Measurements from ENCODE around the gene DNASE1L3. TPM values are rescaled to one million over a fixed set of nuclear protein-coding genes. Genes with fewer than 3 reads are reported as not detected.
A peak's percentile ranks its signal among the peaks of the same experiment; 100 is the strongest.

Gene DNASE1L3
- total and polyA plus RNA-seq, 2 experiments from 2014 or later, result not detected

- Histone ChIP-seq H3F3A (ENCODE audit: insufficient read depth) (no peaks in the 10 kb centered on the region), H4K20me1 (ENCODE audit: insufficient read depth) (no peaks in the 10 kb centered on the region), H3K79me2 (ENCODE audit: insufficient read depth) (peaks cover 5% of the 10 kb centered on the region; the same call in 1 of the 2 replicates), H3K36me3 (ENCODE audit: low read depth) (no peaks in the 10 kb centered on the region), H3K9me2 (ENCODE audit: insufficient read depth) (no peaks in the 10 kb centered on the region), H3K4me2 (ENCODE audit: unreplicated experiment) (no peak overlapping the region), H3K4me3 (no peak overlapping the region), H2AFZ (no peak overlapping the region), H3K27me3 (replicated peaks; ENCODE audit: insufficient read depth) (no peaks in the 10 kb centered on the region), H3K9ac (no peak overlapping the region), H3K4me1 (ENCODE audit: insufficient read depth) (no peaks in the 10 kb centered on the region), H3K27ac (no peak overlapping the region), H3K9me3 (ENCODE audit: low read depth) (no peaks in the 10 kb centered on the region)
- in situ Hi-C loops (cut with MboI), result no loop called here
- WGBS, 2 experiments (ENCODE audit: low coverage in 1 of 2, low lambda C conversion rate in 2 of 2, missing lambda C conversion rate in 2 of 2), result 75 to 93% methylated on average over 1 of the region's 1 CpG
- no peak for DNase-seq
- TF ChIP-seq EZH2 (IDR thresholded peaks at IDR 0.05; ENCODE audit: insufficient read depth, poor library complexity, severe bottlenecking) (no peak), EZH2phosphoT487 (IDR thresholded peaks at IDR 0.05; ENCODE audit: insufficient read depth, low read depth) (no peak)
Measured at GRCh38 chr3:58242340-58242739, 31.6 kb upstream of the DNASE1L3 start.

- H3K27ac ChIP-seq, result no peak overlapping the region
- H3K4me1 ChIP-seq (ENCODE audit: insufficient read depth), result no peaks in the 10 kb centered on the region; the same call in 1 of the 2 replicates
- H3K4me3 ChIP-seq, result no peak overlapping the region
- H3K9me2 ChIP-seq (ENCODE audit: insufficient read depth), result no peaks in the 10 kb centered on the region
- no peak for TF ChIP-seq EZH2phosphoT487 (IDR thresholded peaks at IDR 0.05; ENCODE audit: insufficient read depth, low read depth)
- TF ChIP-seq EZH2 (IDR thresholded peaks at IDR 0.05; ENCODE audit: insufficient read depth, poor library complexity, severe bottlenecking), result no peak
- no peak overlapping the region for H2AFZ ChIP-seq
- no peaks in the 10 kb centered on the region for H3F3A ChIP-seq (ENCODE audit: insufficient read depth)
- no peaks in the 10 kb centered on the region for H4K20me1 ChIP-seq (ENCODE audit: insufficient read depth)
- no peaks in the 10 kb centered on the region for H3K36me3 ChIP-seq (ENCODE audit: low read depth)
- DNase-seq, result no peak
- H3K4me2 ChIP-seq (ENCODE audit: unreplicated experiment), result no peak overlapping the region
- 91 to 94% methylated on average over 4 of the region's 4 CpGs for WGBS, 2 experiments (ENCODE audit: low coverage in 1 of 2, low lambda C conversion rate in 2 of 2, missing lambda C conversion rate in 2 of 2)
- H3K79me2 ChIP-seq (ENCODE audit: insufficient read depth), result peaks cover 5% of the 10 kb centered on the region; the same call in 1 of the 2 replicates
- no peaks in the 10 kb centered on the region for H3K27me3 ChIP-seq (replicated peaks; ENCODE audit: insufficient read depth)
- no peak overlapping the region for H3K9ac ChIP-seq
- no peaks in the 10 kb centered on the region for H3K9me3 ChIP-seq (ENCODE audit: low read depth)
- in situ Hi-C loops (cut with MboI), result no loop called here
Measured at GRCh38 chr3:58241306-58242044, 30.7 kb upstream of the DNASE1L3 start.

DNA sequence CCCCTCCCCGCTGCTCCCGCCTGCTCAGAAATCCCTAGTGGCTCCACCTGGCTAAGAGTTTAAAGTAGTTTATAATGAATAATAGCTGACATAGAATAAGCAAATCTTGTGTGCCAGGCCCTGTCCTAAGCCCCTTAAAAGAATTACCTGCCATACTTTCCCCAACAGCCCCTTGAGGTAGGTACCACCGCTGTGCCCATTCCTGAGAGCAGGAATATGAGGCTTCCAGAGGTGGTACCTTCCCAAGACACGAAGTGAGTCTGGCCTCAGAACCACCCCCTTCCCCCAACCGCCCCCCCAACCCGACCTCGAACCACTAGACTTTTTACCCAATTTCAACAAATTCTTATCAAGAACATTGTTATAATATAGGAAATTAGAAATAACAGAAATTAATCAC lies 28.1 kb upstream of the DNASE1L3 start:
- Histone ChIP-seq H4K20me1 (ENCODE audit: insufficient read depth) (no peaks in the 10 kb centered on the region), H3K9me3 (ENCODE audit: low read depth) (no peaks in the 10 kb centered on the region), H3K4me1 (ENCODE audit: insufficient read depth) (no peaks in the 10 kb centered on the region; the same call in 1 of the 2 replicates), H3K9ac (no peak overlapping the region), H3K27me3 (replicated peaks; ENCODE audit: insufficient read depth) (no peaks in the 10 kb centered on the region), H3K9me2 (ENCODE audit: insufficient read depth) (no peaks in the 10 kb centered on the region), H3K4me2 (ENCODE audit: unreplicated experiment) (peak overlapping the region; percentile 81), H3K36me3 (ENCODE audit: low read depth) (no peaks in the 10 kb centered on the region), H3K79me2 (ENCODE audit: insufficient read depth) (no peaks in the 10 kb centered on the region; the same call in 1 of the 2 replicates), H3K4me3 (peak overlapping the region; percentile 86; the same call in 1 of the 2 replicates), H2AFZ (peak overlapping the region; percentile 82; the same call in 1 of the 2 replicates), H3F3A (ENCODE audit: insufficient read depth) (no peaks in the 10 kb centered on the region), H3K27ac (no peak overlapping the region)
- in situ Hi-C loops (cut with MboI), result no loop called here
- TF ChIP-seq EZH2 (IDR thresholded peaks at IDR 0.05; ENCODE audit: insufficient read depth, poor library complexity, severe bottlenecking) (no peak), EZH2phosphoT487 (IDR thresholded peaks at IDR 0.05; ENCODE audit: insufficient read depth, low read depth) (no peak)
- 76 to 80% methylated on average over 7 of the region's 7 CpGs for WGBS, 2 experiments (ENCODE audit: low coverage in 1 of 2, low lambda C conversion rate in 2 of 2, missing lambda C conversion rate in 2 of 2)
- DNase-seq, result no peak

DNA sequence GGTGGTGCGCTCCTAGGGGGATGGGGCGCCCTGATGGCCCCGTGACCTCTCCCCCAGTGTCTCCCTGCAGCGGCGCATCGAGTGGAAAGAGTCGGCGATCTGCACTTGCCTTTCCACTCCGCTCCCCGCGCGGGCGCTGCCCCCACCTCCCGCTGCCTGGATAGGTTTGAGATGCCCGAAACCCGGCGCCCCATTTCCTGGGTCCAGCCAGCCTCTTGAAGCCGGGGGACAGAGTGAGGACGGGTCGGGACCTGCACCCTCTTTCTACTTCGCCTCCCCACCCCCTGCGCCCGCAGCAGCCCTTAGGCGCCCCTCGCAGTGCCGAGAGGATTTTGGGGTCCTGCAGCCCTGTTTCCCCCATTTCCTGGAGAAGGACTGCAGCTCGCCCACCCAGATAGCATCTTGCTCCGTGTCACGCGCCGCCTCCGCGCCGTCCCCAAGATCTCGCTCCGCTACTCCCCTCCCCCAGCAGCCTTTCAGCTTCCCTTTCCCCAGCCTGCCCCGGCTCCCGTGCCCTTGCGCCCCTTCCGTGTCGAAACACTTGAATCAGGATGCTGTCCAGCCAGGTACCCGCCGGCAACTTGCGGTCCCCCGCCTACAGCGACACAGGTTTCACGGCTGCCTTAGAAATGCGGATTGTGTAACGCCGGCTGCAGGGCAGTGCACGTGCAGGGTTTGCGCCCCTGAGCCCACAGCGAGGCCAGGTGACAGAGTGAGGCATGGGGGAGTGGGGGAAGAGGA lies 27.3 kb upstream of the DNASE1L3 start:
- Histone ChIP-seq H3K9me2 (ENCODE audit: insufficient read depth) (no peaks in the 10 kb centered on the region), H3K4me3 (peak overlapping the region; percentile 86), H3K27me3 (replicated peaks; ENCODE audit: insufficient read depth) (no peaks in the 10 kb centered on the region), H3F3A (ENCODE audit: insufficient read depth) (no peaks in the 10 kb centered on the region), H3K27ac (no peak overlapping the region), H3K79me2 (ENCODE audit: insufficient read depth) (no peaks in the 10 kb centered on the region; the same call in 1 of the 2 replicates), H2AFZ (peak overlapping the region; percentile 82), H3K4me1 (ENCODE audit: insufficient read depth) (no peaks in the 10 kb centered on the region; the same call in 1 of the 2 replicates), H3K4me2 (ENCODE audit: unreplicated experiment) (peak overlapping the region; percentile 81), H3K9me3 (ENCODE audit: low read depth) (no peaks in the 10 kb centered on the region), H3K36me3 (ENCODE audit: low read depth) (no peaks in the 10 kb centered on the region), H3K9ac (peak overlapping the region; percentile 59), H4K20me1 (ENCODE audit: insufficient read depth) (no peaks in the 10 kb centered on the region)
- TF ChIP-seq EZH2 (IDR thresholded peaks at IDR 0.05; ENCODE audit: insufficient read depth, poor library complexity, severe bottlenecking) (no peak), EZH2phosphoT487 (IDR thresholded peaks at IDR 0.05; ENCODE audit: insufficient read depth, low read depth) (no peak)
- peak; percentile 70 for DNase-seq
- in situ Hi-C loops (cut with MboI), result no loop called here
- WGBS, 2 experiments (ENCODE audit: low coverage in 1 of 2, low lambda C conversion rate in 2 of 2, missing lambda C conversion rate in 2 of 2), result 2 to 5% methylated on average over 43 to 49 of the region's 53 CpGs
